ENCODE results near the gene PLAAT4.
"Not testable (repeated sequence)": the region's sequence is repeated elsewhere in the genome, so short reads cannot be mapped to it uniquely, and the experiment has no call there.

DNA sequence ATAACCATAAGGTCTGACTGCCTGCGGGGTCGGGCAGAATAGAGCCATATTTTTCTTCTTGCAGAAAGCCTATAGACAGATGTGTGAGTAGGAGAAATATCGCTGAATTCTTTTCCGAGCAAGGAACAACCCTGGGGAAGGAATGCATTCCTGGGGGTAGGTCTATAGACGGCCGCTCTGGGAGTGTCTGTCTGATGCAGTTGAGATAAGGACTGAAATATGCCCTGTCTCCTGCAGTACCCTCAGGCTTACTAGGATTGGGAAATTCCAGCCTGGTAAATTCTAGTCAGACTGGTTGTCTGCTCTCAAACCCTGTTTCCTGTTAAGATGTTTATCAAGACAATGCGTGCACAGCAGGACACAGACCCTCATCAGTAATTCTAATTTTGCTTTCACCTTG lies 44.6 kb downstream of the PLAAT4 start:
- TF ChIP-seq SUZ12 (IDR thresholded peaks at IDR 0.05; ENCODE audit: extremely low read depth, insufficient read depth, insufficient read length); YY1 (IDR thresholded peaks at IDR 0.05; ENCODE audit: insufficient read depth, insufficient read length): not testable (repeated sequence)

Data from NT2/D1 (cell line).